HFFc6 (cell line): Measurements from ENCODE around the gene ANTXR1. TPM values are rescaled to one million over a fixed set of nuclear protein-coding genes. Genes with fewer than 3 reads are reported as not detected.

Experiments
- DNase-seq: peaks from one replicate; pipeline ENCODE4 v3.0.0-alpha.2; 2018
- H3K27ac Mint-ChIP-seq: 2 replicates; pipeline ENCODE4 v1.8.0; 2020; ENCODE audit warnings: mild to moderate bottlenecking, mixed read lengths
- H3K27me3 Mint-ChIP-seq: 2 replicates; pipeline ENCODE4 v1.8.0; 2021; ENCODE audit warnings: mild to moderate bottlenecking, moderate library complexity, mixed read lengths; ENCODE audit not compliant: insufficient read depth
- H3K36me3 Mint-ChIP-seq: 2 replicates; pipeline ENCODE4 v1.8.0; 2021; ENCODE audit warnings: low read depth, mixed read lengths
- H3K4me1 Mint-ChIP-seq: 2 replicates; pipeline ENCODE4 v1.8.0; 2020; ENCODE audit warnings: low read depth, mixed read lengths
- H3K4me3 Mint-ChIP-seq: 2 replicates; pipeline ENCODE4 v1.8.0; 2020; ENCODE audit warnings: mild to moderate bottlenecking, moderate library complexity, mixed read lengths
- H3K9me3 Mint-ChIP-seq: 2 replicates; pipeline ENCODE4 v1.8.0; 2020; ENCODE audit warnings: mild to moderate bottlenecking, mixed read lengths
- total RNA-seq, 6 experiments: library from RNA; stranded (reverse); fragmentation: NEBNext Ultra II Directional; extraction: Animal tissue kit (Norgen Biotek cat#: 25700); gene quantifications; 2 replicates in 1 of 6; 3 replicates in 5 of 6; pipeline ENCODE4 v1.2.3, GENCODE V29; 2021
- TF ChIP-seq, protein P1 (sequence below): fragments of 200-600 bp; sonication (generic); IDR thresholded peaks from 2 replicates; pipeline ENCODE4 v1.5.0; 2021; ENCODE audit warnings: antibody characterized with exemption, mild to moderate bottlenecking

The ANTXR1 gene
- total RNA-seq, 6 experiments from 2014 or later, result 98.0 to 137 (median 124) TPM

DNA sequence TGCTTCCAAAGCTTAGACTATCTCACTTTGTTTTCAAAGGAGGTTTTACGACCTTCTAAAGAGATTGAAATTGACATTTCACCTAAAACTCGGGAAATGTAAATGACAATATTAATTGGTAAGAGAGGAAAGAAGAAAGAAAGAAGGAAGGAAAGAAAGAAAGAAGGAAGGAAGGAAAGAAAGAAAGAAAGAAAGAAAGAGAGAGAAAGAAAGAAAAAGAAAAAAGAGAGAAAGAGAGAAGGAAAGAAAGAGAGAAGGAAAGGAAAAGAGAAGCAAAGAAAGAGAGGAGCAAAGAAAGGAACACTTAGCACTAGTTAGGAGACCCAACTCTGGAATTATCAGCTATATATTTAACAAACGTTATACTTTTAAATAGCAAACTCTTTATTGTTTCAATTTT lies 34.9 kb upstream of the ANTXR1 start:
- no peak overlapping the region for H3K27ac Mint-ChIP-seq
- H3K4me3 Mint-ChIP-seq, result no peak overlapping the region
- peaks cover 29% of the 10 kb centered on the region for H3K4me1 Mint-ChIP-seq
- no peaks in the 10 kb centered on the region; the same call in 1 of the 2 replicates for H3K27me3 Mint-ChIP-seq
- no peak for DNase-seq
- H3K9me3 Mint-ChIP-seq, result no peaks in the 10 kb centered on the region
- TF ChIP-seq, protein P1, sequence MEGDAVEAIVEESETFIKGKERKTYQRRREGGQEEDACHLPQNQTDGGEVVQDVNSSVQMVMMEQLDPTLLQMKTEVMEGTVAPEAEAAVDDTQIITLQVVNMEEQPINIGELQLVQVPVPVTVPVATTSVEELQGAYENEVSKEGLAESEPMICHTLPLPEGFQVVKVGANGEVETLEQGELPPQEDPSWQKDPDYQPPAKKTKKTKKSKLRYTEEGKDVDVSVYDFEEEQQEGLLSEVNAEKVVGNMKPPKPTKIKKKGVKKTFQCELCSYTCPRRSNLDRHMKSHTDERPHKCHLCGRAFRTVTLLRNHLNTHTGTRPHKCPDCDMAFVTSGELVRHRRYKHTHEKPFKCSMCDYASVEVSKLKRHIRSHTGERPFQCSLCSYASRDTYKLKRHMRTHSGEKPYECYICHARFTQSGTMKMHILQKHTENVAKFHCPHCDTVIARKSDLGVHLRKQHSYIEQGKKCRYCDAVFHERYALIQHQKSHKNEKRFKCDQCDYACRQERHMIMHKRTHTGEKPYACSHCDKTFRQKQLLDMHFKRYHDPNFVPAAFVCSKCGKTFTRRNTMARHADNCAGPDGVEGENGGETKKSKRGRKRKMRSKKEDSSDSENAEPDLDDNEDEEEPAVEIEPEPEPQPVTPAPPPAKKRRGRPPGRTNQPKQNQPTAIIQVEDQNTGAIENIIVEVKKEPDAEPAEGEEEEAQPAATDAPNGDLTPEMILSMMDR, result no peak
- H3K36me3 Mint-ChIP-seq, result 0 out of 2 replicates have a peak, but pooled peaks cover 5% of the 10 kb centered on the region

DNA sequence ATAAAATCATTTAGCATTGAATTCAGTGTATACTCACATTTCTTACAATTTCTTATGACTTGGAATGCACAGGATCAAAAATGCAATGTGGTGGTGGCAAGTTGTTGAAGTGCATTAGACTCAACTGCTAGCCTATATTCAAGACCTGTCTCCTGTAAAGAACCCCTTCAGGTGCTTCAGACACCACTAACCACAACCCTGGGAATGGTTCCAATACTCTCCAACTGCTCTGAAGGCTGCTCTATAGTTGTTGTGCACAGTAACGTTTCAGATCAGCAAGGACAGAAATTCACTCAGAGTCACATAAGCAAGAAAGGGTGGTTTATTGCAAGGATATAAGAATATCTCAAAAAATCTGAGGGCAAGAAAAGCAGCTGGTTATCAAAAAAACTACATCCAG lies 32.0 kb upstream of the ANTXR1 start:
- DNase-seq, result no peak
- TF ChIP-seq, protein P1, result no peak
- H3K9me3 Mint-ChIP-seq, result no peaks in the 10 kb centered on the region
- no peak overlapping the region for H3K27ac Mint-ChIP-seq
- no peaks in the 10 kb centered on the region for H3K27me3 Mint-ChIP-seq
- no peak overlapping the region for H3K4me3 Mint-ChIP-seq
- no peaks in the 10 kb centered on the region for H3K36me3 Mint-ChIP-seq
- H3K4me1 Mint-ChIP-seq, result peaks cover 6% of the 10 kb centered on the region; the same call in 1 of the 2 replicates

DNA sequence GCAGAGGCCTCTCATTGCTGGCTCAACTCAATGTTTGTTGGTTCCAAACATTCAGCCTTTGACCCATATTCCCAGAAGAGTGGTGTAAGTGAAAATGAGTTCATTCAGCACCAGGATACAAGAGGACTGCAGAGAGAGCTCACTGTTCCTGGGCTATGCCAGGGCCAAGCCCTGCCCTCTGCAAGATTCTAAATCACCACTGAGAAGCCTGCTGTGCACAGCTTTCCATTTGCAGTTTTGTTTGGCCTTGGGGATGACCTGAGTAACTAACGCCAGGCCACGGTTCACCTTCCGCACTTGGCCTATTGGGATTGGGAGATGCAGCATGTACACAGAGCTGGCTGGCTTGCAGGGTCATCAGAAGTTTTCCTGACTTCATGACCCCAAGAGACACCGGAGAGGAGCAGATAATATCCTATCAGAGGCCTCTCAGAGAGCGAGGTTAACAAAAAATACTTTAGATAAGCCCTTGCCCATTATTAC lies 25.9 kb upstream of the ANTXR1 start:
- peaks cover 3% of the 10 kb centered on the region; the same call in 1 of the 2 replicates for H3K27me3 Mint-ChIP-seq
- DNase-seq, result no peak
- no peaks in the 10 kb centered on the region for H3K36me3 Mint-ChIP-seq

DNA sequence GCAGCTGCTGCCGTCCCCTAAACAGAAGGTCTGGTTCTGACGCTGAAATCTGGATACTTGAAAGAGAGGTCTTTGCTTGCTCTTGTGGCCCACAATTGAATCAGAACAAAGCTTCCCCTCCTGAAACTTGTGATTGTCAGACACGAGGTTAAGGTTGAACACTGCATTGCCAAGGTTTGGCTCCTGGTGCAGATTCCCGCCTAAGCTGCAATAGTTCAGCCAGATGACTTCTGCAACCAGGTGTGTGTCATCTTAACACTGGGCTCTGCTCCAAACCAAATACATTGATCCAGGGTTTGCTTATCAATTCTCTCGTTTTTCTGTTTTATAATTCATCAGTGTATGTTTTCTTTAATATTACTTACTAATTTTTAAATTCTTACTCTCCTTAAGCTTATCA lies 23.9 kb upstream of the ANTXR1 start:
- Mint-ChIP-seq H3K4me3 (no peak overlapping the region), H3K27ac (no peak overlapping the region), H3K9me3 (no peaks in the 10 kb centered on the region), H3K36me3 (no peaks in the 10 kb centered on the region), H3K27me3 (peaks cover 3% of the 10 kb centered on the region; the same call in 1 of the 2 replicates), H3K4me1 (no peaks in the 10 kb centered on the region)
- no peak for DNase-seq
- TF ChIP-seq, protein P1, result no peak

More for the DNA sequence above, 25.9 kb upstream of the ANTXR1 start:
- H3K9me3 Mint-ChIP-seq, result no peaks in the 10 kb centered on the region
- no peak overlapping the region for H3K27ac Mint-ChIP-seq
- TF ChIP-seq, protein P1, result no peak
- no peak overlapping the region for H3K4me3 Mint-ChIP-seq
- H3K4me1 Mint-ChIP-seq, result no peaks in the 10 kb centered on the region

DNA sequence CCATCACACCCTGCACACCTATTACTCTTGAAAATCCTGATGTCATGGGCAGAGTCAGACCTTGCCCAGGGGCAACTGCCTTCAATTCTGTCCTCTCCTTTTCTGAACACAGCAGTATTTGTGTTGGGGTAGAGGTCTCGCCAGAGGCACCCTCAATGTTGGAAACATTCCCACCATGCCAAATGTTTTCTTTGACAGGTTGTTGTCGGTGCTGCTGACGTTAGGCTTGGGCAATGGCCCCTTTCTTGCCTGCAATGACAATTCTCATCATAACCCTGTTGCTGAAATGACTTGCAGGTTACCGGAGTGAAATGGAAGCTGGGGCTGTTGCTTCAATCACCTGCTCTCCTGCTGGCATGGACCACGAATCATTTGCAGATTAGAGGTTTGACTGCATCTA lies 20.6 kb upstream of the ANTXR1 start:
- TF ChIP-seq, protein P1, result no peak
- no peaks in the 10 kb centered on the region for H3K36me3 Mint-ChIP-seq
- peaks cover 3% of the 10 kb centered on the region; the same call in 1 of the 2 replicates for H3K27me3 Mint-ChIP-seq
- H3K9me3 Mint-ChIP-seq, result no peaks in the 10 kb centered on the region
- H3K4me1 Mint-ChIP-seq, result peaks cover 25% of the 10 kb centered on the region
- H3K4me3 Mint-ChIP-seq, result no peak overlapping the region
- no peak overlapping the region for H3K27ac Mint-ChIP-seq
- no peak for DNase-seq
